Right renal cortex interstitium (tissue), 3 donors: ENCODE results near the gene VPS51. TPM values are rescaled to one million over a fixed set of nuclear protein-coding genes. Genes with fewer than 3 reads are reported as not detected.
A peak's percentile ranks its signal among the peaks of the same experiment; 100 is the strongest.
"Not testable (repeated sequence)": the region's sequence is repeated elsewhere in the genome, so short reads cannot be mapped to it uniquely, and the experiment has no call there.

Source experiments
- DNase-seq, 3 donors: peaks; one replicate each; pipeline ENCODE4 v3.0.0-alpha.2; 2013; ENCODE audit warnings: low read depth in 3 of 3, low spot score in 2 of 3
- polyA plus RNA-seq, 3 donors: library from polyadenylated mRNA; unstranded; fragments of 120-200 nt; gene quantifications; one replicate each; pipeline ENCODE4 v1.2.1, GENCODE V29; 2013; ENCODE audit not compliant: insufficient read length in 3 of 3

Gene VPS51
- polyA plus RNA-seq, 3 donors: 96.9 to 104 (median 101) TPM

DNA sequence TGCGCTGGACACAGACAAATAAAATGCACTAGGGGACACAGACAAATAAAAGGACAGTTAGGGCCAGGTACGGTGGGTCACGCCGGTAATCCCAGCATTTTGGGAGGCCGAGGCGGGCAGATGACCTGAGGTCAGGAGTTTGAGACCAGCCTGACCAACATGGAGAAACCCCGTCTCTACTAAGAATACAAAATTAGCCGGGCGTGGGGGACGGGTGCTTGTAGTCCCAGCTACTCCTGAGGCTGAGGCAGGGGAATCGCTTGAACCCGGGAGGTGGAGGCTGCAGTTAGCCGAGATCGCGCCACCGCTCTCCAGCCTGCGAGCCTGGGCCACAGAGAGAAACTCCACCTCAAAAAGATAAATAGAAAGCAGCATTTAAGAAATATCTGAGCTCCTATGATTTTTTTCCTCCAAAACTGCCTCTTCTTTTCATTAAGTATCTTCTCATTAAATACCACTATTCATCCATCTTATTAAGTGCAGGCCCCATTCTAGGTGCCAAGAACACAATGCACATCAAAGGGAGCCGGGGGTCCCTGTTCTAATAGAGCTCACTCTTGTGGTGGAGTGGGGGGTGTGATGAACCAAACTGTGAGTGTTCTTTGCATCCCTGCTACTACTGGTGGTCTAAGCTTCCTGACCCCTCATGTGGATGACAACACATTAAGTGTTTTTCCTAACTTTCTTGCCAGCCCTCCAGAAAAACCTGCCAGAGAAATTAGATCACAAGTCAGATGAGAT lies 22.3 kb downstream of the VPS51 start:
- DNase-seq: no peak

DNA sequence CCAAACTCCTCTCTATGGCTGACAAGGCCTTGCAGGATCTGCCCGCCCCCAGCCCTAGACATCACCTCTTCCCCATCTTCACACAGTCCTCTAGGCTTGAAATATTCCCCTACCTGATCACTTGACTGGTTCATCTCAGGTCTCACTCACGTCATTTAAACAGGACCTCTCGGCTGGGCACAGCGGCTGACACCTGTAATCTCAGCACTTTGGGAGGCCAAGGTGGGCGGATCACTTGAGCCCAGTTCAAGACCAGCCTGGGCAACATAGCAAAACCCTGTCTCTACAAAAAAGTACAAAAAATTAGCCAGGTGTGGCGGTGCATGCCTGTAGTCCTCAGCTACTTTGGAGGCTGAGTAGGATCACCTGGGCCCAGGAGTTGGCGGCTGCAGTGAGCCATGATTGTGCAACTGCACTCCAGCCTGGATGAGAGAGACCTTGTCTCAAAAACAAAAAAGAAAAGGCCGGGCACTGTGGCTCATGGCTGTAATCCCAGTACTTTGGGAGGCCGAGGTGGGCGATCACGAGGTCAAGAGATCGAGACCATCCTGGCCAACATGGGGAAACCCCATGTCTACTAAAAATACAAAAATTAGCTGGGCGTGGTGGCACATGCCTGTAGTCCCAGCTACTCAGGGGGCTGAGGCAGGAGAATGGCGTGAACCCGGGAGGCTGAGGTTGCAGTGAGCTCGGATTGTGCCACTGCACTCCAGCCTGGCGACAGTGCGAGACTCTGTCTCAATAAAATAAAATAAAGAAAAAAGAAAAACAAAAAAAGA lies 23.1 kb downstream of the VPS51 start:
- DNase-seq: not testable (repeated sequence)

DNA sequence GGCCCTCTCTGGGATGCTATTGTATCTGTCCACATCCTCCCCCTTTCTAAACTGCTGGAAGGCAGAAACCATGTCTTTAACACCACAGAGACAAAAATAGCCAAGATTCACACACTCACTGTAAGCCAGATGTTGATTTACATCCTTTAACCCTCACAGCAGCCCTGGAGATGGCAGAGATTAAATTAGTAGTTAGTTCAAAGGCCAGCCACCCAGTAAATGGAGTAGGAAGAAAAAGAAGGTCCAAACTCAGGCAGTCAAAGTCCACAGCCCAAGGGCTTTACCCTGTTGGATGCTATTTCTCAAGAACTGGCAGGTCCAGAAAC lies 23.6 kb downstream of the VPS51 start:
- DNase-seq: no peak

DNA sequence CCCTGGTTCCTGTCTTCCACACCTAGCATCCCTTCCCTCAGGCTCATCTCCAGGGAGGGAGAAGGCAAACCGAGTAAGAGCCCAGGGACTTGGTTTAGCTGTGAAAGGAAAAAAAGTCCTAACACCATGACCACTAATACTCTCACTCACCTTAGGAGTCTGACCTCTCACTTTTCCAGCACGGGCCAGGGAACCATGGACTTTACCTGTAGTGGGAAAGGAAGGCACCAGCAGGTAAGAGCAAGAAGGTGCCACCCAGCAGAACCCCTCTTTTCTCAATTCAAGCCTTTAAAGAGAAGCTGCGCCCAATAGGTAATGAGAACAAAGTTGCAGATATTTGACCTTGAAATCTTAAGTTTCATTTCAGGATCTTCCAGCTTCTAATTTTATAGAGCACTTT lies 24.8 kb downstream of the VPS51 start:
- DNase-seq: no peak

DNA sequence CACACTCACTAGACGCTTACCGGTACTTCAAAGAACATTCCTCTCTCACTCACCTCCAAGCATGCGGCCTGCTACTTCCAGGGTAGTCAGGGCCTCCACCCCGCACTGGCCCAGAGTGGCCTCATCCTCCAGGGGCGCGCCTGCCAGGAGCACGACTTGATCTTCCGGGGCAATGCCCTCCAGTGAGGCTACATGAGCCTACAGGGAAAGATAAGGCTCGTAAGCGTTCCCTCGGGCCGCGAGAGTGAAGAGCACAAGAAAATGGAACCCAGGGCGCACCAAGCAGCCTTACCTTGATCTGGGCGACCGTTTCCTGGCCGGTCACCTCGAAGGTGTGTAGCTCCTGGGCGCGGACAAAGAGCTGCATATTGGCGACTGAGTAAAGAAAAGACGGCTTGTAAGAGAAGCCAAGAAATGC lies 25.4 kb downstream of the VPS51 start:
- DNase-seq: no peak

DNA sequence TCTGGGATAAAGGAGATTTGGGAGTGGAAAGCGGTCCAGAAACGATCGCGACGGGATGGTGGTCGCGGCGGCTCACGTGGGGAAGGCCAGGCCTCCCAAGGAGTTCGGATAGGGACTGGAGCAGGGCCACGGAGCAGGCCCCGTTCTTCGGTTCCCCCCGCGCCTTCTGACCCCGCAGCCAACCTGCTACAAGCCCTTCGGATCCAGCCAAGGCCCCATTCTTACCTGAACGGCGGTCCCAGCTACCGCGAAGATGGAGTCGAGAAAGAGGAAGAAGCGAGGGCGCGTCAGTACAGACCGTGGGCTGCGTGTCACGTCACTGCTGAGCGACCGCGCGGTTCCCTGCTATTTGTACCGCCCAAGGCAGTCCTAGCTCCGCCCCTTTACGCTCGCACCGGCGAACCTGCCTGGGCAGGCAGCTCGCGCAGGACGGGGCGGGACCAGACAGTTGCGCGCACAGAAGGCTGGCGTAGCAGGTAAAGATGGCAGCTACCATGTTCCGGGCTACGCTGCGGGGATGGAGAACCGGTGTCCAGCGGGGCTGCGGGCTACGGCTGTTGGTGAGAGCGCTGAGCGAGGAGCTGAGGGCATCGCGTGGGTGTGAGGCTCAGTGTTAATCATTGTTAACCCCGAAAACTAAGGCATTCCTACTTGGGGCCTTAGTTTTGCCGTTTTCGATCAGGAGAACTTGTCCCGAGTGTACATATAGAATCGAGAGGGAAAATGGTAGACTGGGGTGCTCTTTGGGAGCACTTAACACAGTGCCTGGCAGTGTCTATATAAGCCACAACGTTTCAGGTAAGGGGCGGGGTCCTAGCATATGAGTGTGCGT lies 26.1 kb downstream of the VPS51 start, which contains the start of the genes FAU and MRPL49:
FAU (minus strand) TSS at position 270 of the 832 bp plus-strand sequence. CDS start 321 bp downstream, outside the sequence.
MRPL49 (plus strand) TSS at position 457 of the 832 bp plus-strand sequence; CDS start at position 483, 26 bp downstream.
- DNase-seq: peak; percentile 92 to 98 (median 93)

DNA sequence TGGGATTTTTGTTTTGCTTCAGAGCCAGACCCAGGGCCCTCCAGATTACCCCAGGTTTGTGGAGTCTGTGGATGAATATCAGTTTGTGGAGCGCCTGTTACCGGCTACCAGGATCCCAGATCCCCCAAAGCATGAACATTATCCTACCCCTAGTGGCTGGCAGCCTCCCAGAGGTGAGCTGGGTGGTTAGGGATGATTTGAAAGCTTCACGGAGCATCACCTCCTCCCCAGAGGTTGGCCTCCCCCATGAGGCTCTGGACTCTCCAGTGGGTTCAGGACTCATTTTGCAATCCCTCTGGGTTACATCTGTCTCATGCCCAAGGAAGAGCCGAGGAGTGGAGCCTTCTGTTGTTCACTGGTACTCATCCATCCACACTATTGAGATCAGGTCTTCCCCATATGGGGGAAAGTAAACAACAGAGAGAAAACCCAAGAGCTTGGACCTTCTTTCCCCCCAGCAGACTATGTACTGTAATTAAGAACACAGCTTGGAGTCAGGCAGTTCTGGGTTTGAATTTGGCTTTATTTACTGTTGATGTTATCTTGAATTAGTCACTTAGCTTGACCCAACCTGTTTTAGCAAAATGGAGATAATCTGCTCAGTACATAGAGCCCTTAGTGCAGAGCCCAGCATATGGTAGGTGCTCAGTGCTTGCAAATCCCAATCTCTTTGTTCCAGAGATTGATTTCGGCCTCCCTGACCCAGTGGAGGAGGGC lies 28.6 kb downstream of the VPS51 start:
- DNase-seq: no peak

DNA sequence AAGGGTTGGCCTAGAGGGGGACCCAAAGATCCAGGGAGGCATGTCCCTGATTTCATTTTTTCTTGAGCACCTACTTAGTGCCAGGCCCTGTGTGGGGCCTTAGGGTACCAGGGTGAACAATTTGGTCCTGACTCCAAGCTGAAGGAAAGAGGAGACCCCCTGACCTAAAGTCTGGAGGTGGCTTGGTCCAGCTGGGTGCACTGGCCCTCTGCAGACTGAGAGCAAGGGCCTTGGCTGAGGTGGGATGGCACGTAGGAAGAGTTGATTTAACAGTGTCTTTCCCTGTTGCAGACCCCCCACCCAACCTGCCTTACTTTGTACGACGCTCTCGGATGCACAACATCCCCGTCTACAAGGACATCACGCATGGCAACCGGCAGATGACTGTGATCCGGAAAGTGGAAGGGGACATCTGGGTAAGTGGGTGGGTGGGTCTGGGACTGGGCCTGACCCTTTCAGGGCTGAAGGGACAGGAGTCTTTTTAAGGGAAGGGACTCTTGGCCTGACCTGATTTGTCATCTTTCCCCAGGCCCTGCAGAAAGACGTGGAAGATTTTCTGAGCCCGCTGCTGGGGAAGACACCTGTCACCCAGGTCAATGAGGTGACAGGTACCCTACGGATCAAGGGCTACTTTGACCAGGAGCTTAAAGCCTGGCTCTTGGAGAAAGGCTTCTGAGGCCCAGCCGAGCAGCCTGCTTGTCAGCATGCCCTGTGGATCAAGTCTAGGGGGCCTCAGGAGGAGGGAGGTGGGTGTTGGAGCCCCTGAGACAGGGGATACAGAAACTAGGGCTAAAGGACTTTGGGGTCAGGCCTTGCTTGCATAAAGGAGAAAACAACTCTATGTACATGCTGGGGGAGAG lies 29.4 kb downstream of the VPS51 start:
- DNase-seq: no peak

DNA sequence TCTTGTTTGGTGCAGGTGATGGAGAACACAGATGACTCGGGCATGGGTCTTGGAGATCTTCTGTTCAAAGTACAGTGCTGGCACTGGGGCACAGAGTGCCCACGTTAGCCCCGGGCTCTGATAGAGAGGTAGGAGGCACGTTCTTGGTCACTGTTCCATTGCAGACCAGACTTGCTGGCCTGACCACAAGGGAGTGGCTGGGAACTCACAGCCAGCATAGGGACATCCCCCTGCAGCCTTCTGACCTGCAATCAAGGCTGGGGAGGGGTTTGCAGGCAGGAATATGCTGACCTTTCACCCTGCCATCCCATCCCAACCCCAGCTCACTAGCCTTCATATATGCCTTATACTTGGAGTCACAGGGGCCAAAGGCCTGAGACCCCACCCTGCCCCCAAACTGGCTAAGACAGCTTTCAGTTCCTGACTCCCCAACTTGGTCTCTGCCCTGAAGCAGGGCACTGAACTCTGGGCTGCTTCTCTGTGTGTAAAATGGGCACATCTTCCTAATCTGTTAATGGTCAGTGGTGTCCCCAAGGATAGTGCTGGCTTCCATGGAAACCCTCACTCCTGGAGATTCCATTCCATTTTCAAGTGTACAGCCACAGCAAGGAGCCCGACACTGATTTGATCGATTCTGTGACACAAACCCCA lies 30.7 kb downstream of the VPS51 start:
- no peak for DNase-seq

DNA sequence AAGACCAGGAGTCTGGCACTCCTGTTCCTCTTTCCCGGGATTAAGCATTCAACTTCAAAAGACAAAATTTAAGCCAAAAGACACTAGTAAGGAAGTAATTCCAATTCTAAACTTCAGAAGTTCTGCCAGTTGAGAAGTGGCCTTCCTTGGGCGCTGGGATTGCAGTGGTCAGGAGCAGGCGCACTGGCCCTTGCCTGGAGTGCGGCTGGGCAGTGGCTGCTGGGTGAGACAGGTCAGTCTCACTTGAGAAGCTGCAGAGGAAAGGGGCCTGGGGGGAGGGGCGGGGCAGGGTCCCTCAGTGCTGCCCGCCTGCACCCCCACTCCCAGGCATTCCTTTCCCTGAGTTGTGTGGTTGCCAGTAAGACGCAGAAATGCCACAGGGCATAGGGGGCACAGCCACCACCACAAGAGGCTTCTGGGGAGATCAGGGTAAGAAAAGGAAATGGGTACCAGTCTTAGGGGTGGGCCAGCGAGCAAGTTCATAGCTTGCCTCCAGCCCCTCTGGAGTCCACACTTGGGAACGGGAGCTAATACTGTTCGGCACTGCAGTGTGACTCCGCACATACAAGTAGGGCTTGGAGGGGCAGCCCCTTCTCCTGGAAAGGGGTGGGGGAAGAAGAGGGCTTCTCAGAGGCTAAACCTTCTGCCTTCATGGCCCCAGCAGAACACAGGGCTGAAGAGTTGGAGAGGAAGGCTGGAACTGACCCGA lies 31.6 kb downstream of the VPS51 start:
- no peak for DNase-seq

DNA sequence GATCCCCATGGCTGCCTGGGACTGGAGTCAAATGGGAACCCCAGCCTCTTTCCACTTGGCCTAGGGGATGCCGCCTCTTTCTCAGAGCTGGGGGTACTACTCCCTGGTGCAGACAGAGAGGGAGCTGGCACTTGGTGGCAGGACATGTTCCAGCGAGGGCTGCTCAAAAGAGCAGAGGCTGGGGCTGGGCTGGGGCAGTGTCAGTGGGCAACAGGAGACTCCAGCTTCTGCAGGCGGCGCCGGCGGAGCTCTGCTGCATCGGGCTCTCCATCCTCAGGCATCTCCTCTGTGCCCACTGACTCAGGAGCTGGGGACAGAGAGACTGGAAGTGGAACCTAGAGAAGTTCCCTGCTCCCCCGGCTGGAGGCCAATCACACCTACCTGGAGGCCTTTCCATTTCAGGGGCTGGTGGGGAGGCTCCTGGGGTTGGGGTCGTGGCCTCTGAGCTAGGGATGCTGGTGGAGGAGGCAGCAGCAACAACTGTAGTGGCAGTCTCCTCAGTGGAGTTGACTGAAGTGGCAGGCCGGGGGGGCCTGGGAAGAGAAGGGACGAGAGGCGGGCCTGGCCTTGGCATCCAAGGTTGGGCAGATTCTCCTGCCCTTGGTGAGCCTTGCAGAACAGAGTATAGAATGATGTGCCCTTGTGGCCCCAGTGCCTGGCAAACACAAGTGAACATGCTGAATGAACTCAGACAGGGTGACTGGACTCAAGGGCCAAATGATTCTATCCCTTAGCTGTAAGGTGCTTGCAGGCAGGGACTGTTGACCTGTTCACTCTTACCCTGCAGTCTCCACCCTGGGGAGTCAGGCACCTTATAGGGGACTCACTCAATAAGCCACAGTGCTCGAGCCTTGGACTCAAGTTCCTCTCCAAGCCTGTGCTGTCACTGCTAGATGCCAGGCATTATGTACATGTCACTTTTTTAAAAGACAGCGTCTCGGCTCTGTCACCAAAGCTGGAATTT lies 32.5 kb downstream of the VPS51 start:
- no peak for DNase-seq

DNA sequence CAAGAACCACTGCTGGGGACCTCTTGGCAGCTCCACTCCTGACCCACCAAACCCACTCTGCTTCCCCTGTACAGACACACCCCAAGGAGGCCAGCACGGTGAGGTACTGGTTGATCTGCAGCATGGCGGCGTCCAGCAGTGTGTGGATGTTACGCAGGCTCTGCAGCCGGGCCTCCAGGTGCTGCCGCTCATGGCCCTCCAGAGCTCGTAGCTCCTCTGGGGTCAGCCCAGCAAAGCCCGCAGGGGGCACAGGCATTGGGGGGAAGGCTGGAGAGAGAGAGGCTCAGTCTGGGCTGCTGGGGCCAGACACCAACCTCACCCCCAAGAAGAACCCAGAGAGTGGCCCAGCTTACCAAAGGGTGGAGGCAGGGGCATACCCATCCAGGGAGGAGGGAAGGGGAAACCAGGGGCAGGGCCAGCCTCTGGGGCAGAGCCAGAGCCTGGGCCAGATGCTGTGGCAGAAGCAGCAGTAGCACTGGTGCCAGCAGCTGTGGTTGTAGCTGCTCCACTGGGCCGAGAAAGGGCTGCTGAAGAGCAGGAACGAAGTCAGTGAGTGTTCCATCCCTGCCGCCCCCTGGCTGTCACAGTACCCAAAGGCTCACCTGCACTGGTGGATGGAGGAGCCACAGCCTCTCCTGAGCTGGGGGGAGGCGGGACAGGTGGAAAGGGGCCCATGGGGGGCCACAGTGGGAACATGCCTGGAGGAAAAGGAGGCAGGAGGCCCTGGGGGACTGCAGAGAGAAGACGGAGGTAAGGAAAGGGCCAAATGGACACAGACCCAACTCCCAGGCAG lies 33.8 kb downstream of the VPS51 start:
- no peak for DNase-seq

DNA sequence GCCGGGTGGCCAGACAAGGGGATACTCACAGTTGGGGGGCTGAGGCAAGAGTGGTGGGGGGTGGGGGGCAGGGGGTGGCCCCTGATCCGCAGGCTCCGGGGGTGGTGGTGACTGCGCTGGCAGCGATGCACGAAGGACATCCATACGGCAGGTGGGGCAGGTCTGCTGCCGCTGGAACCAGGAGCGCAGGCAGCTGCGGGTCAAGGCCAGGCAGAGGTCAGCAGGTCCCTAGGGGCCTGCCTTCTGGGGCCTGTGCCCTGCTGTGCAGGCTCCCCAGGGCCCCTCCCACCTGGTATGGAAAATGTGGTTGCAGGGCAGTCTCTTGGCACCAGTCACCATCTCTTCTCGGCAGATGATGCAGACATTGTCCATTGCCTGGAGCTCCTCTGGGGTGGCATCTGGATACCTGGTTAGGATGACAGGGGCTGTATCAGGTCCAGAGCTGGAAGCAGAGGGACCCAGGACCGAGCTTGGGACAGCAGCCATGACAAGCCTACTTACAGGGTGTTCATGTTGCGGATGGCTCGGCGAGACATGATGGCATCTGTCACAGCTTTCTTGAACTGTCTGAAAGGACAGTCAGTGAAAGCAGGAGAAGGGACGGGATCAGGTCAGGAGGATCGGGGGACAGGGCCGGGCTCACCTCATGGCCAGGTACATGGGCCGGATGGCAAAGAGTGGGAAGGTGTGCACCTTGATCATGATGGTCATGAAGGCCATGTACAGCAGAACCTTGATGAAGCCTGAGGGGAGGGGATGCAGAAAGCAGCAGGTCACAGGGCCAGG lies 34.8 kb downstream of the VPS51 start:
- DNase-seq: no peak

DNA sequence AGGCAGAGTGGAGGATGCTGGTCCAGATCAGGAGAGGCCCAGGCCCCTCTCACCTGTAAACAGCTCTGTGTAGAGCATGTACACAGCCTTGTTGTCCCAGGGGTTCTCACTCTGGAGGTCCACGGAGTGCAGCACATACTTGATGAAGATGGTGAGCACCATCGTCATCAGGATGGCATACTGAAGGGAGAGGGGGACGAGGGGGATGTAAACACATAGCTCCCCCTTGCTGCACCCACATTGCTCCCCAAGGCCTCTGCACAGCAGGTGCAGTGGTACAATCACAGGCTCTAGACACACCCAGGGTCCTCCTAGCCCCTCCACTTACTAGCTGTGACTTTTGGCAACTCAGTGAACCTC lies 35.4 kb downstream of the VPS51 start:
- DNase-seq: no peak

DNA sequence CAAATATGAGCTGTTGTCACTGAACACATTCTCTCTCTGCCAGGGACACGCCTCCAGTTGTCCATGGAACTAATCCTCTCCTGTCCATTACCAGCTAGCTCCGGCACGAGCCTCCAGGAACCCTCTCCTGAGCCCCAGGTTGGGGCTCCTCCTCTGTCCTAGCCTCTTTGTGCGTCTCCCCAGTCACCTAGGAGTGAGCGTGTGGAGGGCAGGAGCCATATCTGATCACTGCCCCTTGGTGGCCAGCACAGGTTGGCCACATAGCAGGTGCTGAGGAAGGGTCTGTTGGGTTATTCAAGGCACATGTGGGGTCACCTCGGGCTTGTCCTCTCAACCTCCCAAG lies 35.9 kb downstream of the VPS51 start:
- no peak for DNase-seq
